H1 (cell line): ENCODE results near the gene KCNC3. TPM values are rescaled to one million over a fixed set of nuclear protein-coding genes. Genes with fewer than 3 reads are reported as not detected.

Experiments
- ATF2 ChIP-seq: IDR thresholded peaks from 2 replicates; pipeline ENCODE4 v1.6.1; 2012; ENCODE audit warnings: low read length, inconsistent platforms
- ATF3 ChIP-seq: IDR thresholded peaks from 2 replicates; pipeline ENCODE4 v1.6.1; 2011; ENCODE audit warnings: low read depth, mild to moderate bottlenecking, low read length; ENCODE audit not compliant: insufficient read depth
- BRCA1 ChIP-seq: IDR thresholded peaks from 2 replicates; pipeline ENCODE4 v1.6.1; 2012; ENCODE audit warnings: low read depth, low read length, improper control_type of control experiment
- CBX5 ChIP-seq: fragments of 300-800, 300-1000 bp; sonication (generic); IDR thresholded peaks from 2 replicates; pipeline ENCODE4 v1.7.1; 2016; ENCODE audit warnings: antibody characterized with exemption, low read length, low read depth
- CHD2 ChIP-seq: IDR thresholded peaks from 2 replicates; pipeline ENCODE4 v1.6.1; 2012; ENCODE audit warnings: low read length, improper control_type of control experiment
- CREB1 ChIP-seq: IDR thresholded peaks from 2 replicates; pipeline ENCODE4 v1.6.1; 2012; ENCODE audit warnings: inconsistent platforms
- CTBP2 ChIP-seq: IDR thresholded peaks from 2 replicates; pipeline ENCODE4 v1.7.0; 2011; ENCODE audit warnings: borderline replicate concordance, mild to moderate bottlenecking, moderate library complexity, mixed read lengths, low read length; ENCODE audit not compliant: insufficient read depth, insufficient read length
- FOSL1 ChIP-seq: IDR thresholded peaks from 2 replicates; pipeline ENCODE4 v1.6.1; 2011; ENCODE audit warnings: mild to moderate bottlenecking, low read depth, low read length, moderate library complexity; ENCODE audit not compliant: insufficient read depth
- GABPA ChIP-seq: IDR thresholded peaks from 2 replicates; pipeline ENCODE4 v1.6.1; 2011; ENCODE audit warnings: mild to moderate bottlenecking, low read length, moderate library complexity, borderline replicate concordance; ENCODE audit not compliant: insufficient read depth
- HDAC2 ChIP-seq, 2 experiments: fragments of 300-600 bp in 1 of 2; sonication (generic) in 1 of 2; IDR thresholded peaks; 2 replicates each; pipeline ENCODE4 v1.6.1; 2011 to 2012; ENCODE audit warnings: low read depth in 2 of 2, low read length in 2 of 2, mild to moderate bottlenecking in 2 of 2, moderate library complexity in 2 of 2, borderline replicate concordance in 1 of 2, inconsistent platforms in 1 of 2
- KDM1A ChIP-seq: fragments of 200-600, 300-600 bp; sonication (generic); IDR thresholded peaks from 2 replicates; pipeline ENCODE4 v1.7.1; 2016; ENCODE audit warnings: mild to moderate bottlenecking, low read length, borderline replicate concordance
- MAFK ChIP-seq: IDR thresholded peaks from 2 replicates; pipeline ENCODE4 v1.6.1; 2012; ENCODE audit warnings: low read depth, mild to moderate bottlenecking, improper control_type of control experiment, low read length
- POLR2AphosphoS5 ChIP-seq: IDR thresholded peaks from 2 replicates; pipeline ENCODE4 v1.6.1; 2011; ENCODE audit warnings: low read depth, low read length
- POU5F1 ChIP-seq: IDR thresholded peaks from 2 replicates; pipeline ENCODE4 v1.6.1; 2011; ENCODE audit warnings: low read depth, mild to moderate bottlenecking, low read length, moderate library complexity
- SAP30 ChIP-seq: fragments of 300-600 bp; sonication (generic); IDR thresholded peaks from 2 replicates; pipeline ENCODE4 v1.7.1; 2012; ENCODE audit warnings: low read length, moderate library complexity, mild to moderate bottlenecking, inconsistent platforms; ENCODE audit not compliant: insufficient read depth, insufficient replicate concordance
- SP1 ChIP-seq: IDR thresholded peaks from 2 replicates; pipeline ENCODE4 v1.6.1; 2011; ENCODE audit warnings: low read depth, low read length
- SP2 ChIP-seq: IDR thresholded peaks from 2 replicates; pipeline ENCODE4 v1.6.1; 2012; ENCODE audit warnings: mild to moderate bottlenecking, low read length, inconsistent platforms
- TCF12 ChIP-seq: IDR thresholded peaks from 2 replicates; pipeline ENCODE4 v1.6.1; 2011; ENCODE audit warnings: low read depth, mild to moderate bottlenecking, low read length
- USF2 ChIP-seq: IDR thresholded peaks from 2 replicates; pipeline ENCODE4 v1.6.1; 2011; ENCODE audit warnings: low read length, improper control_type of control experiment
- YY1 ChIP-seq: IDR thresholded peaks from 2 replicates; pipeline ENCODE4 v1.6.1; 2011; ENCODE audit warnings: low read depth, mild to moderate bottlenecking, low read length
- polyA plus RNA-seq, 7 experiments: library from polyadenylated mRNA; depleted of rRNA in 3 of 7; stranded (reverse) in 5 of 7; unstranded in 2 of 7; fragments of >200 nt in 5 of 7; fragments of 200-250 nt in 2 of 7; gene quantifications; 1 replicate in 5 of 7; 2 replicates in 1 of 7; 4 replicates in 1 of 7; pipeline versions ENCODE4 v1.2.1 to v1.2.3, GENCODE V29; 2011 to 2013; ENCODE audit warnings: missing spikeins in 2 of 7, mixed read lengths in 2 of 7
- total RNA-seq: library from RNA; stranded (reverse); fragmentation: NEBNext Ultra II Directional; extraction: Animal tissue kit (Norgen Biotek cat#: 25700); gene quantifications from 2 replicates; pipeline ENCODE4 v1.2.1, GENCODE V29; 2021

KCNC3 gene
- total and polyA plus RNA-seq, 2 of the 8 experiments (the other 6 are each of a cell fraction or from before 2014, with no cell fraction given) = 3.9 to 7.2 TPM

GRCh38 chr19:50368649-50369570 is 39.7 kb upstream of the KCNC3 start (continued):
- TF ChIP-seq ATF3 = no peak
- TF ChIP-seq HDAC2 (IDR thresholded peaks at IDR 0.05; ENCODE audit: borderline replicate concordance in 1 of 2, low read depth in 2 of 2, low read length in 2 of 2) = 0 out of 4 replicates have a peak, but pooled peaks of 1 of the 2 experiments have one; percentile 32
- no peak for TF ChIP-seq KDM1A
- no peak for TF ChIP-seq CTBP2
- no peak for TF ChIP-seq TCF12
- no peak for TF ChIP-seq POU5F1
- no peak for TF ChIP-seq POLR2AphosphoS5
- TF ChIP-seq CREB1 = no peak
- no peak for TF ChIP-seq BRCA1
- TF ChIP-seq ATF2 = no peak
- no peak for TF ChIP-seq MAFK
- TF ChIP-seq SP1 = peak; percentile 74; the same call in 1 of the 2 replicates
- TF ChIP-seq FOSL1 = no peak
- TF ChIP-seq YY1 = no peak
- TF ChIP-seq CBX5 = no peak
- peak; percentile 74; the same call in 1 of the 2 replicates for TF ChIP-seq GABPA
- no peak for TF ChIP-seq SAP30
- TF ChIP-seq CHD2 = no peak
- peak; percentile 86 for TF ChIP-seq USF2
- no peak for TF ChIP-seq SP2
